Posterior cingulate gyrus (tissue), 11 donors: ENCODE measurements around the gene CFAP97D1.

ENCODE experiments used
- DNase-seq, 10 donors: peaks; one replicate each; pipeline versions ENCODE4 v3.0.0 to v3.0.0-alpha.2; 2020 to 2021; ENCODE audit warnings: mixed read lengths in 3 of 10
- intact Hi-C: fragments of 100-400 bp; cut with DNase I; formaldehyde crosslinking; loops from one replicate; pipeline ENCODE4 v1.15.1; 2023

CFAP97D1 gene

DNA sequence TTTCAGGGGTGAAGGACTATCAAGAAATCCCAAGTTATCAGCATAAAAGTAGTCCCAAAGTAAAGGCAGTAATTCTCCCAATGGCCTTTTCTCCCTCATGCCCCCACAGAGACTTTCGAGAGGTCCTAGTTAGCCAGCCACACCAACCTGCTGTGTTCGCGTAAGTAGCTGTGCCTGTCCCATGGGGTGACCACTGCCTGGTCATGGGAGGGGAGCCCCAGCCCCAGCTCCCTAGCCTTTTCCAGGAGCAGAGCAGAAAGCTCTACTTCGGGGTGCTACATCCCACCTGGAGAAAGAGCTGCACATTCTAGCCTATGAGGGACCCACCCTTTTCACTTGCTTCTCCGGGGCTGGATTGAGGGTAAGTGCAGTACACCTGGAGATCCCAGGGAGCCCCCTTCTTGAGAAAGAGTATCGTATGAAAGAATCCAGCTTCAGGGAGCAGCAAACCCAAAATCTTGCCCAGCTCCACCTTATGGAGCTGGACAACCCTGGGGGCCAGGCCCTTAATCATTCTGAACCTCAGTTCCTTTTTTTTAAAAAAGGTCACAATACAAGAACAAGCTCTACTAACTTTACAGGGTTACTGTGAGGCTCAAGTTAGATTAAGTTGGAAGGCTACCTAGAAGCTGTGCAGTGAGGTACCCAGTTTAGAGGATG lies 13.1 kb upstream of the CFAP97D1 start:
- intact Hi-C loops, result no loop called here
- DNase-seq, result peak in 1 of 10 donors; percentile 43

DNA sequence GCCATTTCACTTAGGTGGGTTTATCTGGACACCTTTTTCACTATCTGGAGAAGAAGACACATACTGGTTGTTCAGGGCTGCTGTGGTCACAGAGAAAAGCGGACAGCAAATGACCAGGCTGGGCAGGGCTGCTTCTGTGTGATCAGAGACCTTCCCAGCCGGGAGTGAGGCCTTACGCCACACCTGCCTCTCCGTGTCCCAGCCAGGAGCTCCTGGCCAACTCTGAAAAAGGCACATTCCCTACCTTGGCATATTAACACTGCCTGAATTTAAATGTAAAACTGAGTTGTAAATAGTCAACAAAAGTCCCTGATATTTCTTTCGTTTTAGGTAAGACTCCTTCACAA lies 12.5 kb upstream of the CFAP97D1 start:
- DNase-seq, result peak in 1 of 10 donors; percentile 53

DNA sequence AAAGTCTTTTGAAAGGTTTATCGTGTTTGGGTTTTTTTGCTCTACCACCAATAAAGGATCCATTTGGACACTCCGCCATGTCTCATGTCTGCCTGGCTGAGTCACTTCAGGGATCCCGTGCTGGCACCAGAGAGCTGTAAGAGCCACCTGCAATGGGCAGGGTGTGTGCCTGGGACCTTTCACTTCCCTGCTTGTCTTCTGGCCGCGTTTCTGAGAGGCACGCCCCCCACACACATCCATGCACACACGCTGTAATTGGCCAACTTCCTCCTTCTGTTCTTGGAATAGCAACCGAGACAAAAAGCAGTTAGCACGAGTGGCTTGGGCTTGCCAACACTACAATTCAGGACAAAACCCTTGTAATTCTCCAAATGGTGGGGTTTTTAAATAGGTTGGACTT lies 11.9 kb upstream of the CFAP97D1 start:
- DNase-seq, result peak in 7 of 10 donors; percentile 21 to 86 (median 31)
- intact Hi-C loops, result no loop called here

More for the DNA sequence above, 12.5 kb upstream of the CFAP97D1 start:
- intact Hi-C loops, result no loop called here

DNA sequence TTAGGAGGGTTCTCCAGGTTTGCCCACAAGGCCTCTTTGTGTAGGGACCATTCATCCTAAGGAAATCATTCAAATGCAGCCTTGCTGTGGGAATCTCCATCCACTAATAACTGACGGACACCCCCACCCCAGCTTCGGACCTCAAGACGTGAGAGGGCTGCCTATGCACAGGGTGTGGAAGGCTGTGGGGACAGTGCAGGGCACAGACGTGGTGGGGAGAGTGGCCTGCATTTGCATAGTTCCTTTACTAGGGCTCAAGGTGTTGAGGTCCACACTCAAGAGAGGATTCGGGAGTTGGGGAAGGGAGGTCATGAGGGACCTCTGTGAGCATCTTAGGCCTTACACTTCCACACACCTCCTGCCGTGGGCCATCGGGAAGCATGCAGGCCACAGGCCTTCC lies 11.3 kb upstream of the CFAP97D1 start:
- intact Hi-C loops, result no loop called here
- peak in 1 of 10 donors; percentile 32 for DNase-seq

DNA sequence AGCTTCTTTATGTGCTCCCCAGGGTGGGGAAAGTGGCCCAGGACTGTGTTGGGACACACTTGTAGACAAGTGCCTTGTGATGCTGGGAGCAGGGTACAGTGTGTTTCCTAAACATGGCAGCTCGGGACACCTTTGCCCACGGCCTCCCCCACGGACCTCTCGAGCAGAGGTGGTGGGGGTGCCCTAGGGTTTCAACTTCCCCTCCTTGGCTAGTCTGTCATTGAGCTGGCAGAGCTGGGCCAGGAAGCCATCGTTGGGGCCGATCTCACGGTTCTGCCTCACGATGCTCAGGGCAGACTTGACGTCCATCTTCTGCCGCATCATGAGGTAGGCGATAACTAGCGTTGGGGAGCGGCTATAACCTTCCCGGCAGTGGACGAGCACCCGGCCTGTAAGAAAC lies 10.8 kb upstream of the CFAP97D1 start:
- peak in 1 of 10 donors; percentile 65 for DNase-seq
- intact Hi-C loops, result no loop called here

DNA sequence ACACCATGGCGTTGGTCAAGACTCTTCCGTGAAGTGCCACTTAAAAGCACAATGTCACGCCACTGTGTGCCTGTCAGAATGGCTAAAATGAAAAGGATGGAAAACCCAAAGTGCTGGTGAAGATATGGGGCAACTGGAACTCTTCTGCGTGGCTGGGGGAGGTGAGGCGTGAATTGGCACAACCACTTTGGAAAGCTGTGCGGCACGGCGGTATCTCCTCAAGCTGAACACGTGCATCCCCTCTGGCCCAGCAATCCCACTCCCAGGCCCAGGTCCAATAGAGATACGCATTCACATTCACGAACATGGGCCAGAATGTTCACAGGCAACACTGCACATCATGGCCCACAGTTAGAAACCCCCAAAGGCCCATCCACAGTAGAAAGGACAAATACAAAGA lies 10.4 kb upstream of the CFAP97D1 start:
- intact Hi-C loops, result no loop called here
- peak in 1 of 10 donors; percentile 55 for DNase-seq

DNA sequence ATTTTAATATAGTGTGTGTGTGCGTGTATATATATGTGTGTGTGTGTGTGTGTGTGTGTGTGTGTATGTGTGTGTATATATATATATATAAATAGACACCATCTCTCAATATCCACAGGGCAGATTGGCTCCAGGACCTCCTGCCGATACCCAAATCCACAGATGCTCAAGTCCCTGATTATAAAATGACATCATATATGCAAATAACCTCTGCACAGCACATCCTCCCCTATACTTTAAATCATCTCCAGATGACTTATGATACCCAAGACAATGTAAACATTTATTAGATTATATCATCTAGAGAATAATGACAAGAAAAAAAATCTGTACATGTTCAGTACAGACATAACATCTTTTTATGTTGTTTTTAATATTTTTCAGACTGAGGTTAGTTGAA lies 9.3 kb upstream of the CFAP97D1 start:
- DNase-seq, result no peak
- intact Hi-C loops, result no loop called here

DNA sequence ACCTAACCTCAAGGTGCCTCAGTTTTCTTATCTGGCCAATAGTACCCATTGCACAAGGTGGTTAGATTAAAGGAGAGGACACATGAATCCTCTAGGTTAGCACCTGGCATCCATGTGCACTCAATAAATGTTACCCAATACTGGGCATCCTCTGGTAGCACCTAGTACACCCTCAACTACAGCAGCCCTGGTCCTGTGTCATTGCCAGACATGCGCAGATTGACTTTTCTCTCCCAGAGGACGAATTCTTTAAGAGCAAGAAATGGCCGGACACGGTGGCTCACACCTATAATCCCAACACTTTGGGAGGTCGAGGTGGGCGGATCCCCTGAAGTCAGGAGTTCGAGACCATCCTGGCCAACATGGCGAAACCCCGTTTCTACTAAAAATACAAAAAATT lies 8.8 kb upstream of the CFAP97D1 start:
- intact Hi-C loops, result no loop called here

DNA sequence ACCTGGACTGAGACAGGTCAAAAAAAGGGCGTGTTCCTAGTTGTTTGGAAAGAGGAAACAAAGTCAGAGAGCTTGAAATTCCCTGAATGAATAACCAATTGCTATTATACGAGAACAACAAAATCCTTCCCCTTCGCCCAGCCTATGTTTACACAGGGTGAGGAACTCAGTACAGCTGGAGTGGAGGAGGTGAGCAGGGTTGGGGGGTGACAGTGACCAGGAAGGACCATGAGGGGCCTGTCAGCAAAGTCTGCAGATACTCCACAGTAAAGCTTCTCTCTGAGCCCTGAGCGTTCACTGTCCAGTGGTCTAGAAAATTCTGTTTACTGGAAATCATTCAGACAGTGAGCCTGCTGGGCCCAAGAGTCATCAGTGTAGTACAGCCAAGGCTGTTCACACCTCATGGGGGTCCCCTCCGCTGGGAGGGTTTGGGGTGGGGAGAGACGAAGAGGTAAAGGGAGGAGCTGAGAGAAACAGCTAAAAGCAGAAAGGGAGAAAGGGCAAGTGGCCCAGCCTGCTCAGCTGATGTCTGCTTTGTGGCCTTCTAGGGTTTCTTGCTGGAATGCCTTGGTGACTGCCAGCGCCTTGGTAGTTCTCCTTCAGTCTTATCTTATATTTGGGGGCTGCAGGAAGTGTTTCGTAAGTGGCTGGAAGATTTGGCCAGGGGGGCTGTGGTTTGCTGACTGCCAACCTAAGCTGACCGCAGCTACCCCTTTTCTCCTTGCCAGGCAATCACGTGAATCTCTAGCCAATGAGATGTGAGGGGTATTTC lies 7.2 kb upstream of the CFAP97D1 start:
- peak in 1 of 10 donors; percentile 75 for DNase-seq
- intact Hi-C loops, result no loop called here

More for the DNA sequence above, 8.8 kb upstream of the CFAP97D1 start:
- no peak for DNase-seq

DNA sequence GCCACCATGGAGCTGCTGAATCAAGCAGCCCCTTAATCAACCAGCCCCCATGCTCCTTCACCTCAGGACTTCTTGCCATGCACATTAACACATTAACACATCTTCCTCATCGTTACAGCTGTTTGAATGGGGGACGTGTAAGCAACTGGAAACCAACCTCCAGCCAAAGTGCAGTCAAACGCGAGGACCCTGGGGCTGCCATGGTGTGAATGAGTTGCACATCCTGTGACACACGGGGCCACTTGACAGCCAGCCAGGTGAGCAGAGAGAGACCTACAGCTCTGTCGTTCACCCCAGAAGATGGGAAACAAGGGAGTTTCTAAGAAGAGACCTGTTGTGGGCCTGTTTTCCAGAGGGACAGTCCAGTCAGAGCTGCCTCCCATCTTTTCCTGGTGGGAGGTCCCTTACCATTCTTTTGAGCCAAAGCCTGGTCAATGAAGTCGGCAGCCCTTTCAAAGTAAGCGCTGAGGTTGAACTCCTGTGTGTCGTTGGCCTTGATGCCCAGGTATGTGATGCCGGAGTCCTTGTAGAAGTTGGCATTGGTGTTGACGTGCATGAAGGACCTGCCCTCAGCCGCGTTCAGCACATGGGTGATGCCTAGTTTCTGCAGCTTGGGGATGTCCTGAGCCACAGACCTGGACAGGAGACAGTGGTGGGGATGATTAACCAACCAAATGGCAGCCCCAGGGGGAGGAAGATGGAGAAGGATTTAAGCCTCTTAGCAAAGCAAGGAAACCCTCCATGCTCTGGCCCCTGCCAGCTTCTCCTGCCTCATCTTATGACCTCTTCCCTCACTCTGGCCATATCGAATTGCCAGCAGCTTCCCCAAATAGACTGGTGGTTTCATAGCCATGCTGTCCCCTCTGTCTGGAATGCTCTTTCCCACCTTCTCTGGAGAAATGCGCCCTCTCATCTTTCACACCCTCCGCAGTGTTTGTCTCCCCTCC lies 5.7 kb upstream of the CFAP97D1 start:
- DNase-seq, result peak in 1 of 10 donors; percentile 31
- intact Hi-C loops, result no loop called here

DNA sequence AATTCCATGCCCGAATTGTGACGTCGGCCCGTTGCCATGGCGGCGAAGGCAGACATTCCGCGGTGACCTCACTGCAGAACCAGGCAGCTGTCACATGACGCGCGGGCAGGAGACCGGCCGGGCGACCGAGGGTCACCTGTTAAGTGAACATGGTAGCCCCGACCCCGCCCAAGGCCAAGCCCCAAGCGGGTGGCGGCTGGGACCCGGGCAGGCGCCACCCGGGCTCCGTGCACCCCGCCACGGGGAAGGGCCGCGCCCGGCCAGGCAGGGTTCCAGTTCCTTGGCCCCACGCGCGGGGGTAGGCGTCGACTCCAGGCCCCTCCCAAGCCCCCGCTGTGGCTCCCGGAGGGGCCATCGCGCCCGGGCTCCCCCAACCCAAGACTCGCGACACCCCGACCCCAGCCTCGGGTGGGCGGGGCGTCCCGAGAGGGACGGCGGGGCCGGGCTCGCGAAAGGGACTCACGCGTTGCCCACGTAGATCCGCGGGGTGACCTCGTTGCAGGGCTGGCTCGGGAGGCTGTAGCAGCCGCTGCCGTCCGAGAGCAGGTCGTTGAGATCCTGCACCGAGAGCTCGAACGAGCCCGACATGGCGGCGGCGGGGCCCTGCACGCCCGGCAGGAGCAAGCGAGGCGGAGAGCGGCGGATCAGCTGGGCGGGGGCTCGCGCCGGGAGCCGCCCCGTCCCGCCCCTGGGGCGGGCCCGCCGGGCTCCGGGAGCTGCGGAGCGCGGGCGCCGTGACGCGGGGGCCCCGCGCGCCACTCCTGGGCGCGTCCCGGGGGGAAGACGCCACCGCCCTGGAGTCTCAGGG lies 1.7 kb upstream of the CFAP97D1 start, which contains the start of gene DUSP3:
Gene DUSP3 (minus strand): TSS at position 641 of the 808 bp plus-strand sequence. CDS start 53 bp downstream, at position 588.
- peak; percentile 86 to 99 (median 92) for DNase-seq
- intact Hi-C loops, result loop anchor here (1.0 kb wide), 1 partner anchor 68 kb away; no protein-coding TSS in a partner anchor

DNA sequence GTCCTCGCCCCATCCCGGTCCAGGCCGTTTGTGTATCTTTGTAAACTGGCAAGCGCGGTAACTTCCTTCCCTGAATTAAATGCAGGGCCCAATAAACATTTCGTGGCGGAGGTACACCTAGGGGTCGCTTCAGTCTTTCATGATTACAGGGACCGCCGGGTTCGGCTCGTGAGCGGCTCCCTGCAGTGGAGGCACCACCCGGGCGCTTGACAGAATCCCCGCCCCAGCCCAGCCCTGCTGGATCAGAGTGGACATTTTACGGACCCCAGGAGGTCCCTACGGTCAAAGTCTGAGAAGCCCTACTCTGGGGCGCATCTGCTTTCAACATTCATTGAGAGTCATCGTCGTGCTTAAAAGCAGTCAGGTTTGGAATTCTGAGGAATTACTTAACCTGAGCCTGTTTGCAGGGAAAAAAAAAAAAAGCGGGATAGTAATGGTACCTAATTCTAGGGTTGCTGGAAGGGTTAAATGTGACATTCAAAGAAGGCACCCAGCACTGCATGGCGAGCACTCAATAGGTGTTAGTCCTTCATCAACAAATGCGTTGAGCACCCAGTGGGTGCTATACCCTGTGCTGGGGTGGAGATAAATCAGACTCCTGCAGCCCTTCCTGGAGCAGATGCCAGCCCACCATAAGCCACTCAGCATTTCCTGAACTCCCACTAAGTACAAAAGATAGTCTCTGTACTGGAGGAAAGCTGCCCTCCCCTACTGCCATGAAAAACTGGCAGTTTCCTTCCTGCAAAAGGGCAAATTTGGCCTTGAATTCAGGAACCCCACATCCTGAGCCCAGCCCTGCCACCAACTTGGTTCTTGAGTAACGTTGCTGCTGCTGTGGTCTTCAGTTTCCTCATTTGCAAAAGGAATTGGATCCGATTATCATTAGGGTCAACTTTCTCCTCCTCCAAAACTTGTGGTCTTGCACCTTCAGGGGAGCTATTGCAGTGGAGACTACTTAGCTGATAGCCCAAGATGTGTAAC lies 800 bp upstream of the CFAP97D1 start:
- intact Hi-C loops, result loop anchor here (1.0 kb wide), 1 partner anchor 67 kb away; no protein-coding TSS in a partner anchor
- peak in 5 of 10 donors; percentile 29 to 81 (median 65) for DNase-seq

DNA sequence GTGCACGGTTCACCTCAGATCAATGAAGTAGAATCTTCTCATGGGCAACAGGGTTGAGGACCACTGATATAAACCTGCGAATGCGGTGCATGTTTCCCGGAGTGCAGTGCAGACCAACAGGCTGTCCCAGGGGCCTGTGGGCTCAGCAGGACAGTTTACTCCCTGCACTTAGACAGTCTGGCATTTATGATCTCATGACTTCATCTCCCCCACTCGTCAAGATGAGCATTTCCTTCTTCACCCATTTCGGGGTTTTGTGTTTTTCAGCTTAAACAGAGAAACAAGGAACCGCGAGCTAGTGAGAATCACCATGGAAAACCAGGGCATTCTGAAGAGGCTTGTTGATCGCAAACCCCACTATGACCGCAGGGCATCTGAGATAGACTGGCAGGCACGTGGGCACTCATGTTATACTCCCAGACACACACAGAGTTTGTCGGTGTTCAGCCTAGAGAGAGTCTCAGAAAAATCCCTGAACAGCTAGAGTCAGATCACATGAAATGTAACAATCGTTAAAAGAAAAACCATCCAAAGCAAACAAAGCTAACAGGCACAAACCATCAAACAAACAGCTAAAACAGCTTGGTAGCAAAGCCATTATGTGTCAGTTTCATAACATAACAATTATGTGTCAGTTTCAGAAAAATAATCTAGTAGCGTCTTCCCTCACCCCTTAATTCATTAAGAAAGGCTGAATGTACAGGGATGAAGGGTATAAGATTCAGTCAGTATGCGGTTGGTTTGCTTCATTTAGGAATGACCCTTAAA lies 2.9 kb downstream of the CFAP97D1 start:
- intact Hi-C loops, result no loop called here
- DNase-seq, result no peak

DNA sequence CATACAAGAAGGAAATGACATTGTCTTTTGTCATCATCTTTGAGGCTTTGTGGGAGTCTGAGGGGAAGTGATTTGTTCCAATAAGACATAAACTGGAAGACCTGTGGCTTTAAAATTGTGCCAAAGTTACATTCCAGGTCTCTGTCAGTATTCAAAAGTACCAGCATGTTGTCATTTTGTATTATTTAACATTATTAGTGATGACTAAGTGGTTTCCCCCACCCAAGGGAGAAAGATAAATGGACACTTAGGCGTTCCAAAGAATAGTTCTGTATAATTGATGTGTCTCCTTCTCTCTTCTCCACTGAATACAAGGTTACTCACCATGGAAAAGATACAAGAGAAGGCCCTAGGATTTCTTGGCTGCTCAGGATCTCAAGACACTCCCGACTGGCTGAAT lies 3.8 kb downstream of the CFAP97D1 start:
- no peak for DNase-seq
- intact Hi-C loops, result no loop called here

DNA sequence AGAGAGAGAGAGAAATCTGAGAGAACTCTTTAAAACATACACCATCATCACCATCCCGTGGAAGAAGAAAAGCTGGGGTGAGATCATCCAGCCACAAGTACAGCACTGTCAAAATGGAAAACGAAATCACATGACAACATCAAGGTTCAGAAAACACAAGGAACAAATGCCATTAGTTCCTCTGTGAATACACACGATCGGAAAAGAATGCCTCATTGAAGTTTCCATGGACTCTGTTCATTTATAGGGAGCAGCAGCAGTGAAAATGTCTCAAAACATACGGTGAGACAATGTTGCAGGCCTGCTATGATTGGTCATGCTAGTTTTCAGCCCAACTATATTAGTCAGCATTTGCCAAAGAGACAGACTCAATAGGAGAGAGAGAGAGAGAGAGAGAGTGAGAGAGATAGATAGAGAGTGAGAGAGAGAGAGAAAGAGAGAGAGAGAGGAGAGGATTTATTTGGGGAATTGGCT lies 4.4 kb downstream of the CFAP97D1 start:
- no peak for DNase-seq

DNA sequence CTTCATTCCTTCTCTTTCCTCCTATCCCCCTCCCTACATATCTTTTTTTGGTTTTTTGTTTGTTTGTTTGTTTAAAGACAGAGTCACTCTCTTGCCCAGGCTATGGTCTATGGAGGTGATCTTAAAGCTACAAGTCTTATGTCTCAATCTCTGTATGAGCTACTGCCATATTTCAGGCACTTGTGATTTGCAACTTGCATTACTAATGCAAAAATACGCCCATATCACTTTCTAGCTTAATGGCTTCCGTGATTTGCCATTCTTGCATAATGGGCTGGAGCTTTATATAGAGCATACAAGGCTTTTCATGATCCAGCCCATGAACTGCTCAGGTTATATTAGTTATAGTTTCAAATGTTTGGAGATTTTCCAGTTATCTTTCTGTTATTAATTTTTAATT lies 7.5 kb downstream of the CFAP97D1 start:
- no peak for DNase-seq
- intact Hi-C loops, result no loop called here

More for the DNA sequence above, 4.4 kb downstream of the CFAP97D1 start:
- intact Hi-C loops, result no loop called here

DNA sequence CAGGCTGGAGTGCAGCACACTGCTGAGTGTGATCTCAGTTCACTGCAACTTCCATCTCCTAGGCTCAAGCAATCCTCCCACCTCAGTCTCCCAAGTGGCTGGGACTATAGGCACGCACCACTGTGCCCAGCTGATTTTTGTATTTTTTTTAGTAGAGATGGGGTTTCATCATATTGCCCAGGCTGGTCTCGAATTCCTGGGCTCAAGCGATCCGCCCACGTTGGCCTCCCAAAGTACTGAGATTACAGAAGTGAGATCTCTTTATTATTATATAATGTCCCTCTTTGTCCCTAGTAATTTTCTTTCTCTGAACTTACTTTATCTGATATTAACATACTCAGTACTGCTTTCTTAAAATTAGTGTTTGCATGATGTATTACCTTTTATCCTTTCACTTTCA lies 8.3 kb downstream of the CFAP97D1 start:
- no peak for DNase-seq
- intact Hi-C loops, result no loop called here

DNA sequence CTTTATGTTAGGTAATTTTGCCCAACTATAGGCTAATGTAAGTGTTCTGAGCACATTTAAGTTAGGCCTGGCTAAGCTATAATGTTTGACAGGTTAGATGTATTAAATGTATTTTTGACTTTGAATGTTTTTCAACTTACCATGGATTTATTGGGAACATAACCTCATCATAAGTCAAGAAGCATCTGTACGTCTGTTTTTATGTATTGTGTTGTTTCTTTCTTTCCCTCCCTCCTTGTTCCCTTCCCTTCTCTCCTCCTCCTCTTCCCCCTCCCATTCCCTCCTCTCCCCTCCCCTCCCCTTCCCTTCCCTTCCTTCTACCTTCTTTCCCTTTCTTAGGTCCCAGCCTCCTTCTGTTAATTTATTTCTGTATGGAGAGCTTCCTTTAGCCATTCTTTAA lies 9.2 kb downstream of the CFAP97D1 start:
- no peak for DNase-seq

More for the DNA sequence above, 9.2 kb downstream of the CFAP97D1 start:
- intact Hi-C loops, result no loop called here
